H1 (cell line): Measurements from ENCODE around the gene OR51T1. TPM values are rescaled to one million over a fixed set of nuclear protein-coding genes. Genes with fewer than 3 reads are reported as not detected.

Experiments
- CHD7 ChIP-seq: fragments of 300-600 bp; sonication (generic); IDR thresholded peaks from 2 replicates; pipeline ENCODE4 v1.7.1; 2012; ENCODE audit warnings: low read length, moderate library complexity, mild to moderate bottlenecking, inconsistent platforms; ENCODE audit not compliant: insufficient replicate concordance
- polyA plus RNA-seq, 7 experiments: library from polyadenylated mRNA; depleted of rRNA in 3 of 7; stranded (reverse) in 5 of 7; unstranded in 2 of 7; fragments of >200 nt in 5 of 7; fragments of 200-250 nt in 2 of 7; gene quantifications; 1 replicate in 5 of 7; 2 replicates in 1 of 7; 4 replicates in 1 of 7; pipeline versions ENCODE4 v1.2.1 to v1.2.3, GENCODE V29; 2011 to 2013; ENCODE audit warnings: missing spikeins in 2 of 7, mixed read lengths in 2 of 7
- total RNA-seq: library from RNA; stranded (reverse); fragmentation: NEBNext Ultra II Directional; extraction: Animal tissue kit (Norgen Biotek cat#: 25700); gene quantifications from 2 replicates; pipeline ENCODE4 v1.2.1, GENCODE V29; 2021

Gene OR51T1
- total and polyA plus RNA-seq, 2 of the 8 experiments (the other 6 are each of a cell fraction or from before 2014, with no cell fraction given), result not detected

- no peak for TF ChIP-seq CHD7
These were observed 42.5 kb downstream of the OR51T1 start, which contains the start of gene OR51G1 (continued) for GRCh38 chr11:4924239-4924638.
